Sigmoid colon (tissue), 4 donors: ENCODE results near the gene BZW1.

Experiments used
- EP300 ChIP-seq, 4 donors: sonication (generic); formaldehyde crosslinking; IDR thresholded peaks; one replicate each; pipeline ENCODE4 v1.6.1; 2017; ENCODE audit warnings: antibody characterized with exemption in 4 of 4
- POLR2A ChIP-seq, 2 donors: fragments of 450-650 bp; IDR thresholded peaks; one replicate each; pipeline ENCODE4 v1.6.1; 2016; ENCODE audit warnings: antibody characterized with exemption in 2 of 2, mild to moderate bottlenecking in 2 of 2, moderate library complexity in 2 of 2
- POLR2AphosphoS5 ChIP-seq, 4 donors: sonication (generic); formaldehyde crosslinking; IDR thresholded peaks; one replicate each; pipeline ENCODE4 v1.6.1; 2017; ENCODE audit warnings: antibody characterized with exemption in 4 of 4
- TF ChIP-seq, protein P1 (sequence below), 4 experiments: fragments of 450-650 bp in 3 of 4; fragments of 200-600 bp in 1 of 4; IDR thresholded peaks; one replicate each; pipeline ENCODE4 v1.5.1; 2016 to 2019; ENCODE audit warnings: antibody characterized with exemption in 4 of 4, mild to moderate bottlenecking in 3 of 4, moderate library complexity in 2 of 4

GRCh38 chr2:200856806-200857205 is 45.1 kb downstream of the BZW1 start:
- TF ChIP-seq, protein P1, sequence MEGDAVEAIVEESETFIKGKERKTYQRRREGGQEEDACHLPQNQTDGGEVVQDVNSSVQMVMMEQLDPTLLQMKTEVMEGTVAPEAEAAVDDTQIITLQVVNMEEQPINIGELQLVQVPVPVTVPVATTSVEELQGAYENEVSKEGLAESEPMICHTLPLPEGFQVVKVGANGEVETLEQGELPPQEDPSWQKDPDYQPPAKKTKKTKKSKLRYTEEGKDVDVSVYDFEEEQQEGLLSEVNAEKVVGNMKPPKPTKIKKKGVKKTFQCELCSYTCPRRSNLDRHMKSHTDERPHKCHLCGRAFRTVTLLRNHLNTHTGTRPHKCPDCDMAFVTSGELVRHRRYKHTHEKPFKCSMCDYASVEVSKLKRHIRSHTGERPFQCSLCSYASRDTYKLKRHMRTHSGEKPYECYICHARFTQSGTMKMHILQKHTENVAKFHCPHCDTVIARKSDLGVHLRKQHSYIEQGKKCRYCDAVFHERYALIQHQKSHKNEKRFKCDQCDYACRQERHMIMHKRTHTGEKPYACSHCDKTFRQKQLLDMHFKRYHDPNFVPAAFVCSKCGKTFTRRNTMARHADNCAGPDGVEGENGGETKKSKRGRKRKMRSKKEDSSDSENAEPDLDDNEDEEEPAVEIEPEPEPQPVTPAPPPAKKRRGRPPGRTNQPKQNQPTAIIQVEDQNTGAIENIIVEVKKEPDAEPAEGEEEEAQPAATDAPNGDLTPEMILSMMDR (IDR thresholded peaks at IDR 0.05) = no peak
- TF ChIP-seq EP300 (IDR thresholded peaks at IDR 0.05) = no peak
- TF ChIP-seq POLR2AphosphoS5 (IDR thresholded peaks at IDR 0.05) = no peak
- no peak for TF ChIP-seq POLR2A (IDR thresholded peaks at IDR 0.05)
